Natural killer cell (primary cell): ENCODE measurements around the gene MDFI. TPM values are rescaled to one million over a fixed set of nuclear protein-coding genes. Genes with fewer than 3 reads are reported as not detected.

ENCODE experiments used
- ATAC-seq, 3 donors: fragments of 150-1000 bp in 2 of 3; fragments of 200-7000 bp in 1 of 3; cut with Tn5 transposase; 1 replicate in 1 of 3; 2 replicates in 2 of 3; pipeline ENCODE4 v1.10.0; 2021; ENCODE audit warnings: mild to moderate bottlenecking in 2 of 3, moderate library complexity in 2 of 3
- DNase-seq, 2 donors: peaks; one replicate each; pipeline versions ENCODE4 v3.0.0 to v3.0.0-alpha.2; 2013 to 2021; ENCODE audit warnings: mixed read lengths in 1 of 2
- H3K27ac ChIP-seq: one replicate; pipeline ENCODE4 v1.5.1; 2013; ENCODE audit warnings: mild to moderate bottlenecking, low read length
- H3K27me3 ChIP-seq: one replicate; pipeline ENCODE4 v1.6.1; 2013; ENCODE audit warnings: low read length; ENCODE audit not compliant: control insufficient read depth, insufficient read depth
- H3K36me3 ChIP-seq: one replicate; pipeline ENCODE4 v1.6.1; 2013; ENCODE audit warnings: low read length; ENCODE audit not compliant: control insufficient read depth, insufficient read depth
- H3K4me1 ChIP-seq: one replicate; pipeline ENCODE4 v1.6.1; 2013; ENCODE audit warnings: low read length; ENCODE audit not compliant: control insufficient read depth, insufficient read depth
- H3K4me3 ChIP-seq: one replicate; pipeline ENCODE4 v1.5.1; 2013; ENCODE audit warnings: low read length
- H3K9me3 ChIP-seq: one replicate; pipeline ENCODE4 v1.6.1; 2013; ENCODE audit warnings: low read length; ENCODE audit not compliant: control insufficient read depth, insufficient read depth
- H3K27ac Mint-ChIP-seq, 2 donors: one replicate each; pipeline ENCODE4 v1.8.0; 2022; ENCODE audit warnings: mild to moderate bottlenecking in 2 of 2, mixed read lengths in 2 of 2, moderate library complexity in 1 of 2
- H3K27me3 Mint-ChIP-seq, 2 donors: one replicate each; pipeline ENCODE4 v1.8.0; 2022; ENCODE audit warnings: low read depth in 2 of 2, mixed read lengths in 2 of 2
- H3K36me3 Mint-ChIP-seq: one replicate; pipeline ENCODE4 v1.8.0; 2022; ENCODE audit warnings: mixed read lengths
- H3K4me1 Mint-ChIP-seq, 2 donors: one replicate each; pipeline ENCODE4 v1.8.0; 2022; ENCODE audit warnings: mixed read lengths in 2 of 2
- H3K4me3 Mint-ChIP-seq: one replicate; pipeline ENCODE4 v1.8.0; 2022; ENCODE audit warnings: mild to moderate bottlenecking, moderate library complexity, mixed read lengths
- H3K9me3 Mint-ChIP-seq, 2 donors: one replicate each; pipeline ENCODE4 v1.8.0; 2022; ENCODE audit warnings: mixed read lengths in 2 of 2
- WGBS: methylation state at CpG from one replicate; pipeline ENCODE4 v1.1.7; 2013; ENCODE audit warnings: missing lambda C conversion rate; ENCODE audit not compliant: insufficient coverage; 5-methylcytosine and 5-hydroxymethylcytosine counted together
- intact Hi-C: fragments of 100-400 bp; cut with micrococcal nuclease; formaldehyde crosslinking; loops from one replicate; pipeline ENCODE4 v1.14.2; 2022
- total RNA-seq, 4 donors: library from RNA; stranded (reverse); fragments of 120-200 nt in 1 of 4; gene quantifications; one replicate each; pipeline versions ENCODE4 v1.2.3 to v1.2.4, GENCODE V29; 2013 to 2022
- TF ChIP-seq, protein P1 (sequence below): fragments of 200-600 bp; IDR thresholded peaks from one replicate; pipeline ENCODE4 v1.8.0; 2022; ENCODE audit warnings: antibody characterized with exemption

MDFI gene
- total RNA-seq, 3 donors from 2014 or later (not counting 1 experiment from before 2014, with no cell fraction given), result not detected

GRCh38 chr6:41691426-41692079 is 53.3 kb downstream of the MDFI start:
- H3K4me3 Mint-ChIP-seq, result no peak overlapping the region

GRCh38 chr6:41692080-41692675 is 53.9 kb downstream of the MDFI start:
- intact Hi-C loops, result no loop called here
- H3K27me3 Mint-ChIP-seq, result no peaks in the 10 kb centered on the region
- ATAC-seq (no peak), DNase-seq (no peak)
- Histone ChIP-seq H3K27me3 (no peaks in the 10 kb centered on the region), H3K36me3 (peaks cover 34% of the 10 kb centered on the region), H3K4me1 (peaks cover 10% of the 10 kb centered on the region), H3K27ac (no peak overlapping the region), H3K9me3 (no peaks in the 10 kb centered on the region), H3K4me3 (no peak overlapping the region)
- H3K4me3 Mint-ChIP-seq, result no peak overlapping the region
- TF ChIP-seq, protein P1, sequence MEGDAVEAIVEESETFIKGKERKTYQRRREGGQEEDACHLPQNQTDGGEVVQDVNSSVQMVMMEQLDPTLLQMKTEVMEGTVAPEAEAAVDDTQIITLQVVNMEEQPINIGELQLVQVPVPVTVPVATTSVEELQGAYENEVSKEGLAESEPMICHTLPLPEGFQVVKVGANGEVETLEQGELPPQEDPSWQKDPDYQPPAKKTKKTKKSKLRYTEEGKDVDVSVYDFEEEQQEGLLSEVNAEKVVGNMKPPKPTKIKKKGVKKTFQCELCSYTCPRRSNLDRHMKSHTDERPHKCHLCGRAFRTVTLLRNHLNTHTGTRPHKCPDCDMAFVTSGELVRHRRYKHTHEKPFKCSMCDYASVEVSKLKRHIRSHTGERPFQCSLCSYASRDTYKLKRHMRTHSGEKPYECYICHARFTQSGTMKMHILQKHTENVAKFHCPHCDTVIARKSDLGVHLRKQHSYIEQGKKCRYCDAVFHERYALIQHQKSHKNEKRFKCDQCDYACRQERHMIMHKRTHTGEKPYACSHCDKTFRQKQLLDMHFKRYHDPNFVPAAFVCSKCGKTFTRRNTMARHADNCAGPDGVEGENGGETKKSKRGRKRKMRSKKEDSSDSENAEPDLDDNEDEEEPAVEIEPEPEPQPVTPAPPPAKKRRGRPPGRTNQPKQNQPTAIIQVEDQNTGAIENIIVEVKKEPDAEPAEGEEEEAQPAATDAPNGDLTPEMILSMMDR, result no peak
- no peak overlapping the region for H3K27ac Mint-ChIP-seq
- peaks cover 7 to 38% of the 10 kb centered on the region in 2 donors for H3K4me1 Mint-ChIP-seq
- H3K36me3 Mint-ChIP-seq, result no peaks in the 10 kb centered on the region
- no peaks in the 10 kb centered on the region for H3K9me3 Mint-ChIP-seq

More at GRCh38 chr6:41691426-41692079, 53.3 kb downstream of the MDFI start:
- H3K36me3 ChIP-seq, result peaks cover 38% of the 10 kb centered on the region
- DNase-seq, result no peak
- Mint-ChIP-seq H3K36me3 (no peaks in the 10 kb centered on the region), H3K9me3 (no peaks in the 10 kb centered on the region), H3K4me1 (peaks cover 7 to 34% of the 10 kb centered on the region in 2 donors), H3K27ac (no peak overlapping the region), H3K27me3 (no peaks in the 10 kb centered on the region)
- H3K4me1 ChIP-seq, result peaks cover 10% of the 10 kb centered on the region
- H3K27me3 ChIP-seq, result no peaks in the 10 kb centered on the region
- H3K9me3 ChIP-seq, result no peaks in the 10 kb centered on the region
- ATAC-seq, result no peak
- 95% methylated on average over 8 of the region's 8 CpGs for WGBS
- TF ChIP-seq, protein P1, result no peak
- intact Hi-C loops, result no loop called here
- no peak overlapping the region for H3K27ac ChIP-seq
- no peak overlapping the region for H3K4me3 ChIP-seq

DNA sequence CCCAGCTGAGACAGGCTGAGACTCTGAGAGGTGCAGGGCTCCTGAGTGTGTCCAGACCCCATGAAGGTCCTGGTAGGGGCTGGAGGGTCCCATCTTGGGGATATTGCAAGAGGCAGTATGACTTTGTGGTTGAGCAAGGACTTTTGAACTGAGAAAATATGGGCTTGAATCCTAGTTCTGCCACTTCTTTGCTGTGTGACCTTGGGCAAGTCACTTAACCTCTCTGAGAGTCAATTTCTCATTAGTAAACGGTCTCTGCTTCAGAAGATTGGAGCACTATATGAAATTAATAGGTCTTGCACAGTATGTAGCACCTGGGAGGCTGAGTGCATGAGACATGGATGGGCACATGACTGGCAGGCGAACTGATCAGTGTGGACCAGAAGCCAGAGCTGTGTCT is 54.5 kb downstream of the MDFI start:
- Histone ChIP-seq H3K27ac (no peak overlapping the region), H3K9me3 (no peaks in the 10 kb centered on the region), H3K4me3 (no peak overlapping the region), H3K36me3 (peaks cover 28% of the 10 kb centered on the region), H3K27me3 (no peaks in the 10 kb centered on the region), H3K4me1 (peaks cover 10% of the 10 kb centered on the region)
- Mint-ChIP-seq H3K36me3 (no peaks in the 10 kb centered on the region), H3K27me3 (no peaks in the 10 kb centered on the region), H3K4me3 (no peak overlapping the region), H3K9me3 (no peaks in the 10 kb centered on the region), H3K4me1 (peaks cover 7 to 38% of the 10 kb centered on the region in 2 donors), H3K27ac (peak overlapping the region in 1 of 2 donors; percentile 48)
- ATAC-seq, result no peak
- DNase-seq, result no peak
- WGBS, result 98% methylated on average over 2 of the region's 2 CpGs
- intact Hi-C loops, result no loop called here
- TF ChIP-seq, protein P1, result no peak
